SW480 (cell line): ENCODE results near the gene CA5A.

Source experiments
- DNase-seq: peaks from one replicate; pipeline ENCODE4 v3.0.0-alpha.2; 2016; ENCODE audit warnings: low spot score

CA5A gene

GRCh38 chr16:87963400-87963799, 27.1 kb upstream of the CA5A start:
- DNase-seq: no peak

GRCh38 chr16:87961623-87962022, 25.3 kb upstream of the CA5A start:
- DNase-seq: no peak

GRCh38 chr16:87960852-87961251, 24.5 kb upstream of the CA5A start:
- DNase-seq: no peak

GRCh38 chr16:87960296-87960695, 24.0 kb upstream of the CA5A start:
- no peak for DNase-seq

- DNase-seq: no peak
Measured at GRCh38 chr16:87959391-87959990, 23.2 kb upstream of the CA5A start.

- DNase-seq: no peak
Measured at GRCh38 chr16:87958632-87959031, 22.3 kb upstream of the CA5A start.

- no peak for DNase-seq
Measured at GRCh38 chr16:87957296-87958094, 21.2 kb upstream of the CA5A start.

GRCh38 chr16:87956365-87957231, 20.3 kb upstream of the CA5A start:
- no peak for DNase-seq

- DNase-seq: no peak
Measured at GRCh38 chr16:87956098-87956364, 19.7 kb upstream of the CA5A start.

- DNase-seq: no peak
Measured at GRCh38 chr16:87955302-87956097, 19.2 kb upstream of the CA5A start.

GRCh38 chr16:87954826-87955225, 18.5 kb upstream of the CA5A start:
- no peak for DNase-seq

GRCh38 chr16:87954361-87954760, 18.0 kb upstream of the CA5A start:
- no peak for DNase-seq

GRCh38 chr16:87953308-87954215, 17.2 kb upstream of the CA5A start:
- no peak for DNase-seq

- DNase-seq: no peak
Measured at GRCh38 chr16:87952751-87953150, 16.4 kb upstream of the CA5A start.

- no peak for DNase-seq
Measured at GRCh38 chr16:87951552-87952538, 15.5 kb upstream of the CA5A start.

GRCh38 chr16:87950765-87951551, 14.6 kb upstream of the CA5A start, which contains the start of gene BANP:
Gene BANP, plus strand, starts transcription at chr16:87951434. Its CDS starts 23,682 bp downstream, at chr16:87975116.
- DNase-seq: peak; percentile 99

GRCh38 chr16:87949071-87949744, 12.9 kb upstream of the CA5A start:
- DNase-seq: no peak

- DNase-seq: no peak
Measured at GRCh38 chr16:87948735-87949070, 12.4 kb upstream of the CA5A start.
